Measurements from ENCODE around the gene ACAD8.

DNA sequence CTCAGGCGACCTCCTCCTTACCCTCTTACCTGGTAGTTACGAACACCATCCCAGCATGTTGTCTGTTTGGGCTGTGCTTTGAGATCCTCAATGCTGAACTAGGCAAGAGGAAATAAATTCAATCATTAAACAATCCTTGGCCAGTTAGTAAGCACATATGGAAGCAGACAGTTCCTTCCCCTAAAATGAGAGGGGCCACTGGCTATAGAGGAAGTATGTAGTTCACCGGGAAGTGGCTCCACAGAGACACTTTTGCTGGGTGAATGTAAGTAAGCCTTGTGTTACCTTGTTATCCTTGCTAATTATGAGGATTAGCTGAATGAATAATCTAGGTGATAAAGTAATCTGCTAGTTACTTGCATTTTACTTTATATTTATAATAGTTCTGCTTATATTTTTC, 3.1 kb upstream of the ACAD8 start:
- no peak for TF ChIP-seq ARNT (IDR thresholded peaks at IDR 0.05)
- TF ChIP-seq TARDBP (IDR thresholded peaks at IDR 0.05) = no peak
- TF ChIP-seq HDGF (IDR thresholded peaks at IDR 0.05; ENCODE audit: borderline replicate concordance) = no peak
- no peak for TF ChIP-seq FOXM1 (IDR thresholded peaks at IDR 0.05; ENCODE audit: borderline replicate concordance)

Measured in HEK293T (cell line).